Fibroblast of villous mesenchyme (primary cell): ENCODE results near the gene PLS1. TPM values are rescaled to one million over a fixed set of nuclear protein-coding genes. Genes with fewer than 3 reads are reported as not detected.

ENCODE experiments used
- DNase-seq: peaks from one replicate; pipeline ENCODE4 v3.0.0-alpha.2; 2010; ENCODE audit warnings: low read depth
- H3K4me3 ChIP-seq: 2 replicates; pipeline ENCODE4 v1.5.1; 2011; ENCODE audit warnings: low read depth, mild to moderate bottlenecking, low read length
- total RNA-seq: library from RNA; depleted of rRNA; stranded (reverse); fragments of >200 nt; gene quantifications from 2 replicates; pipeline ENCODE4 v1.2.3, GENCODE V29; 2012
- TF ChIP-seq, protein P1 (sequence below): IDR thresholded peaks from 2 replicates; pipeline ENCODE4 v1.5.1; 2012; ENCODE audit warnings: low read depth, mild to moderate bottlenecking, low read length; ENCODE audit not compliant: insufficient read depth

The PLS1 gene
- total RNA-seq, 1 donor, result 3.0 TPM

DNA sequence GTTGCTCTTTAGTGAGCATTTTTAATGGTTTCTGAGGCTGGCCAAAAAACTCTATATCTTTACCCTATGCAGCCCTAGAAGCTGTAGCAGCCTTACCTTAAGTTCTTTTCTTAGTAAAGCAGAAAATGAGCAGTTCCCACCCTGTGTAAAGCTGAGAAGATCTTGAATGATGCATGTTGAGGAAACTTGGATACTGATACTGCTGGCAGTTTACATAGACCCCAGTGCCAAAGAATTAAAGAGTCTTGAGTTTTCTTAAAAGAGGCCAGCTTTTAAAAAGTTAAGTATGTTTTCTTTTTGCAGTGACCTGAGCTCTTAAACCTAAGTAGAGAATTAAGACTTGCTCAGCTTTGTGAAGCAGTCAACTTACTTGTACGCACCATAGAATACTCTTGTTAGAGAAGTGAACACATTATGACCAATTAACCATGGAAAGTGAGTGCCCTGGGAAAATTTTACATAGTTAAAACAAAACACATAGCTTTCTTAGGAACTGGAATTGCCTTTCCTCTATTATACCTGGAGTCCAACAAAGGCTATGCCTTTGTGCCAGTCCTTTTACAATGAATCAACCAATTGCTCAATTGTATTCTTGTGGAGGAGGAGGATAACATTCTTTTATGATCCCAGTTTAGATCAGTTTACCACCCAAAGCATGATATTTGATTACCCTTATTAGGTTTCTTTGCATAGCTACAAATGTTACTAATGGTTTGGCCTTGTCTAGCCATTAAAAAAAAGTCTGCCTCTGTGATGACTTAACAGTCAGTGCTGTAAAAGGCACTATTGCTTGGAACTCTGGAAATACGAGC, 28.4 kb downstream of the PLS1 start:
- no peak for DNase-seq
- TF ChIP-seq, protein P1, sequence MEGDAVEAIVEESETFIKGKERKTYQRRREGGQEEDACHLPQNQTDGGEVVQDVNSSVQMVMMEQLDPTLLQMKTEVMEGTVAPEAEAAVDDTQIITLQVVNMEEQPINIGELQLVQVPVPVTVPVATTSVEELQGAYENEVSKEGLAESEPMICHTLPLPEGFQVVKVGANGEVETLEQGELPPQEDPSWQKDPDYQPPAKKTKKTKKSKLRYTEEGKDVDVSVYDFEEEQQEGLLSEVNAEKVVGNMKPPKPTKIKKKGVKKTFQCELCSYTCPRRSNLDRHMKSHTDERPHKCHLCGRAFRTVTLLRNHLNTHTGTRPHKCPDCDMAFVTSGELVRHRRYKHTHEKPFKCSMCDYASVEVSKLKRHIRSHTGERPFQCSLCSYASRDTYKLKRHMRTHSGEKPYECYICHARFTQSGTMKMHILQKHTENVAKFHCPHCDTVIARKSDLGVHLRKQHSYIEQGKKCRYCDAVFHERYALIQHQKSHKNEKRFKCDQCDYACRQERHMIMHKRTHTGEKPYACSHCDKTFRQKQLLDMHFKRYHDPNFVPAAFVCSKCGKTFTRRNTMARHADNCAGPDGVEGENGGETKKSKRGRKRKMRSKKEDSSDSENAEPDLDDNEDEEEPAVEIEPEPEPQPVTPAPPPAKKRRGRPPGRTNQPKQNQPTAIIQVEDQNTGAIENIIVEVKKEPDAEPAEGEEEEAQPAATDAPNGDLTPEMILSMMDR, result no peak

GRCh38 chr3:142625153-142625440, 28.9 kb downstream of the PLS1 start:
- TF ChIP-seq, protein P1, result no peak
- no peak overlapping the region for H3K4me3 ChIP-seq
- DNase-seq, result no peak

More for the DNA sequence above, 28.4 kb downstream of the PLS1 start:
- no peak overlapping the region for H3K4me3 ChIP-seq

- H3K4me3 ChIP-seq, result no peak overlapping the region
- TF ChIP-seq, protein P1, result no peak
- DNase-seq, result no peak
Observed at GRCh38 chr3:142626971-142627370, 30.8 kb downstream of the PLS1 start.

GRCh38 chr3:142628801-142629200, 32.6 kb downstream of the PLS1 start:
- TF ChIP-seq, protein P1, result no peak
- no peak for DNase-seq
- H3K4me3 ChIP-seq, result no peak overlapping the region

GRCh38 chr3:142633073-142633472, 36.9 kb downstream of the PLS1 start:
- TF ChIP-seq, protein P1, result no peak
- H3K4me3 ChIP-seq, result no peak overlapping the region
- DNase-seq, result no peak

DNA sequence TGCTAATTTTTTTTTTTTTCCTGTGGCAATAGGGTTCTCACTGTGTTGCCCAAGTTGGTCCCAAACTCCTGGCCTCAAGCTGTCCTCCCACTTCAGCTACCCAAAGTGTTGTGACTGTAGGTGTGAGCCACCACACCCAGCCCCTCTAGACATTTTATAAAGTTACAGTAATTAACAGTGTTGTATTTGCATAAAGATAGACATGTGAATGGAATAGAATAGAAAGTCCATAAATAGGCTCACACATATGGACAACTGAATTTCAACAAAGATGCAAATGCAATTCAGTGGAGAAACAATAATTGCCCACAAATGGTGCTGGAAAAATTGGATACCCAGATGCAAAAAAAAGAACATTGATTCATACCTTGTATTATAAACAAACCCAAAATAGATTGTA, 39.9 kb downstream of the PLS1 start:
- DNase-seq, result no peak
- TF ChIP-seq, protein P1, result no peak
- H3K4me3 ChIP-seq, result no peak overlapping the region

DNA sequence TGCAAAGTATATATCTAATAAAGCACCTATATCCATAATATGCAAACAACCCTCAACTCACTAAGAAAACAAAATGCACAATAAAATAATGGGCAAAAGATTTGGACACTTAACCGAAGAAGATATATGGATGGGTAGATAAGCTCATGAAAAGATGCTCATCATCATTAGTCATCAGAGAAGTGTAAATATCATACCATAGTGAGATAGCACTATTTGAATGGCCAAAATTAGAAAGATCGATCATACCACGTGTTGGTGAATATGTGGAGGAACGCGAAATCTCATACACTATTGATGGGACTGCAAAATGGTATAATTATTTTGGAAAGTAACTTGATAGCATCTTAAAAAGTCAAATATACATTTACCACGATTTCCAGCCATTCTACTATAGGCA, 40.5 kb downstream of the PLS1 start:
- no peak for DNase-seq

More for the DNA sequence above, 40.5 kb downstream of the PLS1 start:
- no peak overlapping the region for H3K4me3 ChIP-seq
- TF ChIP-seq, protein P1, result no peak
